Measurements from ENCODE around the gene SREK1IP1. TPM values are rescaled to one million over a fixed set of nuclear protein-coding genes. Genes with fewer than 3 reads are reported as not detected.
"Not testable (repeated sequence)": the region's sequence is repeated elsewhere in the genome, so short reads cannot be mapped to it uniquely, and the experiment has no call there.

Gene SREK1IP1
- total RNA-seq, 2 experiments from 2014 or later: 19.4 to 21.8 TPM

GRCh38 chr5:64707191-64707590 lies 61.3 kb downstream of the SREK1IP1 start:
- Mint-ChIP-seq H3K36me3 (ENCODE audit: low read depth) (no peaks in the 10 kb centered on the region), H3K4me1 (ENCODE audit: low read depth) (no peaks in the 10 kb centered on the region), H3K9me3 (ENCODE audit: insufficient read depth) (no peaks in the 10 kb centered on the region), H3K27me3 (ENCODE audit: low read depth) (peaks cover 11% of the 10 kb centered on the region), H3K27ac (no peak overlapping the region), H3K4me3 (no peak overlapping the region)
- CTCF ChIA-PET: no interaction called here
- POLR2A ChIA-PET: no interaction called here
- DNase-seq (no peak), ATAC-seq (no peak)

DNA sequence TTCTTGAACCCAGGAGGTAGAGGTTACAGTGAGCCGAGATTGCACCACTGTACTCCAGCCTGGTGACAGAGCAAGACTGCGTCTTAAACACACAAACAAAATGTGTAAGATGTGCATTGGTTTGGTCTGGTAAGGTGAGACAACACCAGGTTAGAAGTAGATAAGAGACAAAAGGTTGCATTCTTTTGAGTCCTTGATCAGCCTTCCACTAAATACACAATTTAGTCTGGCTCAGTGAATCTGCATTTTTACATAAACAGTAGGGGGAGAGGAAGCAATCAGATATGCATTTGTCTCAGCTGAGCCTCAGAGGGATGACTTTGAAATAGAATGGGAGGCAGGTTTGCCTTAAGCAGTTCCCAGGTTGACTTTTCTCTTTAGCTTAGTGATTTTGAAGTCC lies 62.4 kb downstream of the SREK1IP1 start:
- H3K4me3 Mint-ChIP-seq; DNase-seq; H3K4me1 Mint-ChIP-seq (ENCODE audit: low read depth); H3K27ac Mint-ChIP-seq; POLR2A ChIA-PET; H3K36me3 Mint-ChIP-seq (ENCODE audit: low read depth); ATAC-seq; H3K9me3 Mint-ChIP-seq (ENCODE audit: insufficient read depth): not testable (repeated sequence)
- CTCF ChIA-PET: interaction anchor here (0.6 kb wide), 1 partner anchor 810 kb away, joined by 3 read pairs; no protein-coding TSS in a partner anchor
- peaks cover 11% of the 10 kb centered on the region for H3K27me3 Mint-ChIP-seq (ENCODE audit: low read depth)

GRCh38 chr5:64700765-64701164 lies 67.7 kb downstream of the SREK1IP1 start:
- DNase-seq (no peak), ATAC-seq (no peak)
- Mint-ChIP-seq H3K9me3 (ENCODE audit: insufficient read depth) (peaks cover 8% of the 10 kb centered on the region), H3K4me3 (no peak overlapping the region), H3K27me3 (ENCODE audit: low read depth) (peaks cover 10% of the 10 kb centered on the region), H3K27ac (no peak overlapping the region), H3K4me1 (ENCODE audit: low read depth) (no peaks in the 10 kb centered on the region), H3K36me3 (ENCODE audit: low read depth) (no peaks in the 10 kb centered on the region)
- POLR2A ChIA-PET: no interaction called here
- CTCF ChIA-PET: no interaction called here

GRCh38 chr5:64696414-64696813 lies 72.1 kb downstream of the SREK1IP1 start:
- ATAC-seq; CTCF ChIA-PET; H3K4me1 Mint-ChIP-seq (ENCODE audit: low read depth); H3K9me3 Mint-ChIP-seq (ENCODE audit: insufficient read depth); DNase-seq; H3K4me3 Mint-ChIP-seq; H3K27ac Mint-ChIP-seq; H3K36me3 Mint-ChIP-seq (ENCODE audit: low read depth); POLR2A ChIA-PET: not testable (repeated sequence)
- peaks cover 23% of the 10 kb centered on the region for H3K27me3 Mint-ChIP-seq (ENCODE audit: low read depth)

DNA sequence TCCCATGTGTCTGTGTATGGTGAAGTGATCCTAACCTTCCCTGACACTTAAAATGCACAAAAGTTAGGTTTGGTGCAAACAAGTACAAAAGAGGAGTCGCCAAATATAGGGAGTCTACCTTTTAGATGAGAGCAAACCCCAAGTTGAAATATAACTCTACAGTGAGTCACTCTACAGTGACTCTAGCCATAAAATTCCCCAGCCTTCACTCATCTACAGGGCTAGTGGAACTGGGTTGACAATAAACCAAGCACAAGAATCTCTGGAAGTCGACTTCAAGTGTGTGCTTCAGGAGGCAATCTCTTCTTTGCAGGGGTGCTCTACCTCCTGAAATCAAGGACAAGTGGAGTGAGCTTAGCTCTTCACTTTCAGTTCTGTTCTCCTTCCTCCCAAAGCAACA lies 74.9 kb downstream of the SREK1IP1 start:
- Mint-ChIP-seq H3K27me3 (ENCODE audit: low read depth) (peaks cover 44% of the 10 kb centered on the region), H3K4me1 (ENCODE audit: low read depth) (peaks cover 4% of the 10 kb centered on the region), H3K36me3 (ENCODE audit: low read depth) (no peaks in the 10 kb centered on the region), H3K4me3 (no peak overlapping the region), H3K9me3 (ENCODE audit: insufficient read depth) (peaks cover 8% of the 10 kb centered on the region), H3K27ac (no peak overlapping the region)
- DNase-seq (no peak), ATAC-seq (no peak)
- ChIA-PET POLR2A (no interaction called here), CTCF (no interaction called here)

- DNase-seq (no peak), ATAC-seq (no peak)
- Mint-ChIP-seq H3K9me3 (ENCODE audit: insufficient read depth) (peaks cover 3% of the 10 kb centered on the region), H3K36me3 (ENCODE audit: low read depth) (no peaks in the 10 kb centered on the region), H3K27ac (no peak overlapping the region), H3K4me1 (ENCODE audit: low read depth) (peaks cover 4% of the 10 kb centered on the region), H3K27me3 (ENCODE audit: low read depth) (peaks cover 45% of the 10 kb centered on the region), H3K4me3 (no peak overlapping the region)
- ChIA-PET POLR2A (no interaction called here), CTCF (interaction anchor here (0.6 kb wide), 1 partner anchor 54 kb away, joined by 3 read pairs; no protein-coding TSS in a partner anchor)
Measured at GRCh38 chr5:64691291-64691690, 77.2 kb downstream of the SREK1IP1 start.

GRCh38 chr5:64690417-64691151 lies 77.9 kb downstream of the SREK1IP1 start, which contains the start of gene SHISAL2B:
TSS of gene SHISAL2B (plus strand) at chr5:64690503. CDS start at chr5:64690624, 121 bp downstream.
- peak within 1 kb of the TSS; percentile 31 for H3K4me3 Mint-ChIP-seq
- ChIA-PET CTCF (no interaction called here), POLR2A (no interaction called here)
- no peaks in the 10 kb centered on the region for H3K9me3 Mint-ChIP-seq (ENCODE audit: insufficient read depth)
- DNase-seq: no peak
- H3K27me3 Mint-ChIP-seq (ENCODE audit: low read depth): peaks cover 45% of the 10 kb centered on the region
- ATAC-seq: peak; percentile 58
- peaks cover 4% of the 10 kb centered on the region for H3K4me1 Mint-ChIP-seq (ENCODE audit: low read depth)
- no peaks in the 10 kb centered on the region for H3K36me3 Mint-ChIP-seq (ENCODE audit: low read depth)
- H3K27ac Mint-ChIP-seq: no peak within 1 kb of the TSS

GRCh38 chr5:64690104-64690416 lies 78.4 kb downstream of the SREK1IP1 start:
- no peak for DNase-seq
- Mint-ChIP-seq H3K27me3 (ENCODE audit: low read depth) (peaks cover 45% of the 10 kb centered on the region), H3K27ac (no peak overlapping the region), H3K9me3 (ENCODE audit: insufficient read depth) (no peaks in the 10 kb centered on the region), H3K4me1 (ENCODE audit: low read depth) (peaks cover 4% of the 10 kb centered on the region), H3K36me3 (ENCODE audit: low read depth) (no peaks in the 10 kb centered on the region), H3K4me3 (peak overlapping the region; percentile 31)
- ChIA-PET POLR2A (no interaction called here), CTCF (no interaction called here)
- ATAC-seq: peak; percentile 36

GRCh38 chr5:64688965-64689364 lies 79.5 kb downstream of the SREK1IP1 start:
- DNase-seq (no peak), ATAC-seq (no peak)
- Mint-ChIP-seq H3K4me1 (ENCODE audit: low read depth) (peaks cover 4% of the 10 kb centered on the region), H3K36me3 (ENCODE audit: low read depth) (no peaks in the 10 kb centered on the region), H3K27me3 (ENCODE audit: low read depth) (peaks cover 44% of the 10 kb centered on the region), H3K9me3 (ENCODE audit: insufficient read depth) (no peaks in the 10 kb centered on the region), H3K27ac (no peak overlapping the region), H3K4me3 (no peak overlapping the region)
- ChIA-PET CTCF (no interaction called here), POLR2A (no interaction called here)

GRCh38 chr5:64688391-64688790 lies 80.1 kb downstream of the SREK1IP1 start:
- Mint-ChIP-seq H3K9me3 (ENCODE audit: insufficient read depth) (no peaks in the 10 kb centered on the region), H3K36me3 (ENCODE audit: low read depth) (no peaks in the 10 kb centered on the region), H3K27me3 (ENCODE audit: low read depth) (peaks cover 41% of the 10 kb centered on the region), H3K4me3 (no peak overlapping the region), H3K27ac (no peak overlapping the region), H3K4me1 (ENCODE audit: low read depth) (peaks cover 4% of the 10 kb centered on the region)
- DNase-seq (no peak), ATAC-seq (no peak)
- ChIA-PET CTCF (no interaction called here), POLR2A (no interaction called here)

DNA sequence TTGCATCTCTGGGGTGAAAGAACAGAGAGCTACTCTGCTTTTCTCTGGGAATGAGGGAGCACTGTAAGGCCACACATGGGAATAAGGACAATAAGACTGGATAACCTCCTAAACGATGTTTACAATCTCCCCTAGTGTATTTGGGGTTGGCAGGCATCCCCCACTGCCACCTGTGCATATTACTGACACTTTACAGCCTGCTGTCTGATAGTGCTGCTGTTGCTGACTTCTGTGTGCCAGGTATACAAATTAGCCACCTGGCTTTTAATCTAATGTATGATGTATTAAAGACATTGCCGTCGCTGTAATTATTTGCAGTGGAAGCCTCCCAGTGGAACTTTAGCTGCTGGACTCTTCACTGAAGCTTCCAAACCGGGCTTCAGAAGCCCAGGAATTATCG lies 82.6 kb downstream of the SREK1IP1 start:
- POLR2A ChIA-PET: no interaction called here
- Mint-ChIP-seq H3K36me3 (ENCODE audit: low read depth) (no peaks in the 10 kb centered on the region), H3K27ac (no peak overlapping the region), H3K4me3 (no peak overlapping the region), H3K9me3 (ENCODE audit: insufficient read depth) (no peaks in the 10 kb centered on the region), H3K27me3 (ENCODE audit: low read depth) (peaks cover 27% of the 10 kb centered on the region), H3K4me1 (ENCODE audit: low read depth) (peaks cover 4% of the 10 kb centered on the region)
- DNase-seq (no peak), ATAC-seq (no peak)
- CTCF ChIA-PET: no interaction called here

- no peak for DNase-seq
- peaks cover 12% of the 10 kb centered on the region for H3K27me3 Mint-ChIP-seq (ENCODE audit: low read depth)
- no peaks in the 10 kb centered on the region for H3K4me1 Mint-ChIP-seq (ENCODE audit: low read depth)
- ChIA-PET POLR2A (no interaction called here), CTCF (interaction anchor here (1.2 kb wide), 1 partner anchor 12 kb away, joined by 5 read pairs; no protein-coding TSS in a partner anchor)
- H3K4me3 Mint-ChIP-seq: no peak overlapping the region
- no peaks in the 10 kb centered on the region for H3K9me3 Mint-ChIP-seq (ENCODE audit: insufficient read depth)
- no peak overlapping the region for H3K27ac Mint-ChIP-seq
- ATAC-seq: no peak
- H3K36me3 Mint-ChIP-seq (ENCODE audit: low read depth): no peaks in the 10 kb centered on the region
Measured at GRCh38 chr5:64682608-64683007, 85.9 kb downstream of the SREK1IP1 start.

- no peak for DNase-seq
- ChIA-PET POLR2A (no interaction called here), CTCF (interaction anchor here (1.2 kb wide), 1 partner anchor 20 kb away, joined by 3 read pairs; no protein-coding TSS in a partner anchor)
Measured at GRCh38 chr5:64680289-64680688, 88.2 kb downstream of the SREK1IP1 start.

More at GRCh38 chr5:64680289-64680688, 88.2 kb downstream of the SREK1IP1 start:
- H3K9me3 Mint-ChIP-seq (ENCODE audit: insufficient read depth): no peaks in the 10 kb centered on the region
- H3K4me3 Mint-ChIP-seq: no peak overlapping the region
- H3K4me1 Mint-ChIP-seq (ENCODE audit: low read depth): no peaks in the 10 kb centered on the region
- H3K27me3 Mint-ChIP-seq (ENCODE audit: low read depth): peaks cover 9% of the 10 kb centered on the region
- H3K27ac Mint-ChIP-seq: no peak overlapping the region
- no peaks in the 10 kb centered on the region for H3K36me3 Mint-ChIP-seq (ENCODE audit: low read depth)
- ATAC-seq: no peak
